Measurements from ENCODE around the gene NOL7. TPM values are rescaled to one million over a fixed set of nuclear protein-coding genes. Genes with fewer than 3 reads are reported as not detected.
A peak's percentile ranks its signal among the peaks of the same experiment; 100 is the strongest.

NOL7 gene
- total RNA-seq, 1 experiment from 2014 or later: 73.7 TPM

GRCh38 chr6:13615792-13616120 lies 621 bp downstream of the NOL7 start:
- Histone ChIP-seq H3K4me2 (ENCODE audit: low read length) (peak overlapping the region; percentile 76), H3K9me3 (ENCODE audit: control insufficient read depth in 1 of 2, insufficient read depth in 1 of 2, low read depth in 1 of 2, low read length in 2 of 2) (no peaks in the 10 kb centered on the region), H3K79me2 (ENCODE audit: insufficient read depth, low read length) (peaks cover 42% of the 10 kb centered on the region), H2AFZ (ENCODE audit: low read depth, low read length, poor library complexity, severe bottlenecking) (no peak overlapping the region), H4K20me1 (ENCODE audit: insufficient read depth) (peaks cover 7% of the 10 kb centered on the region; the same call in 1 of the 2 replicates), H3K9me2 (ENCODE audit: insufficient read depth) (no peaks in the 10 kb centered on the region), H3K4me3 (replicated peaks in 1 of 2; ENCODE audit: low read depth in 1 of 2, low read length in 2 of 2) (peak overlapping the region; percentile 94 to 98), H3K4me1 (ENCODE audit: control insufficient read depth in 1 of 2, insufficient read depth in 2 of 2, low read length in 2 of 2) (peaks cover 11 to 23% of the 10 kb centered on the region in 2 experiments; a peak in 3 of 4 replicates), H3K27ac (ENCODE audit: low read depth, low read length) (peak overlapping the region; percentile 71), H3K9ac (ENCODE audit: low read length) (peak overlapping the region; percentile 87), H3K36me3 (ENCODE audit: control insufficient read depth in 1 of 2, insufficient read depth in 2 of 2, low read length in 2 of 2) (peaks cover 36 to 37% of the 10 kb centered on the region in 2 experiments; a peak in 3 of 4 replicates), H3K27me3 (ENCODE audit: insufficient read depth, low read length) (no peaks in the 10 kb centered on the region)
- CTCF ChIA-PET: interaction anchor here (0.7 to 2.5 kb wide), 9 partner anchors 8 to 421 kb away, joined by 3 to 20 read pairs (median 4); partner anchors contain the start of gene SIRT5
- POLR2A ChIA-PET: interaction anchor here (0.8 to 1.6 kb wide), 6 partner anchors 9 to 287 kb away, joined by 3 to 5 read pairs (median 4); partner anchors contain the start of genes SIRT5 and TBC1D7
- RAD21 ChIA-PET (ENCODE audit: low non-redundant PET in 1 of 2, low total read pairs in 2 of 2, uncharacterized antibody in 2 of 2, unreplicated experiment in 2 of 2): no interaction called here
- intact Hi-C loops (cut with micrococcal nuclease): loop anchor here (2.0 kb wide), 1 partner anchor 41 kb away; the partner anchor contains the start of gene SIRT5
- ATAC-seq (peak; percentile 64), DNase-seq (ENCODE audit: low read depth, low spot score) (no peak)
- no TSS peak for BruUV-seq (replicated peaks)
- TF ChIP-seq ATF3 (IDR thresholded peaks at IDR 0.05) (no peak), TCF7L2 (IDR thresholded peaks at IDR 0.05; ENCODE audit: borderline replicate concordance, extremely low read depth, insufficient read depth, insufficient read length) (no peak), FOSL1 (IDR thresholded peaks at IDR 0.05; ENCODE audit: low read depth) (no peak), RAD21 (IDR thresholded peaks at IDR 0.05; ENCODE audit: low read depth) (no peak), POLR2A (IDR thresholded peaks at IDR 0.05; ENCODE audit: borderline replicate concordance, extremely low read depth, insufficient read depth, insufficient read length) (no peak), ZNF274 (IDR thresholded peaks at IDR 0.05; ENCODE audit: low read depth, low read length) (no peak), EZH2phosphoT487 (IDR thresholded peaks at IDR 0.05; ENCODE audit: borderline replicate concordance) (no peak)
- TF ChIP-seq, protein P1, sequence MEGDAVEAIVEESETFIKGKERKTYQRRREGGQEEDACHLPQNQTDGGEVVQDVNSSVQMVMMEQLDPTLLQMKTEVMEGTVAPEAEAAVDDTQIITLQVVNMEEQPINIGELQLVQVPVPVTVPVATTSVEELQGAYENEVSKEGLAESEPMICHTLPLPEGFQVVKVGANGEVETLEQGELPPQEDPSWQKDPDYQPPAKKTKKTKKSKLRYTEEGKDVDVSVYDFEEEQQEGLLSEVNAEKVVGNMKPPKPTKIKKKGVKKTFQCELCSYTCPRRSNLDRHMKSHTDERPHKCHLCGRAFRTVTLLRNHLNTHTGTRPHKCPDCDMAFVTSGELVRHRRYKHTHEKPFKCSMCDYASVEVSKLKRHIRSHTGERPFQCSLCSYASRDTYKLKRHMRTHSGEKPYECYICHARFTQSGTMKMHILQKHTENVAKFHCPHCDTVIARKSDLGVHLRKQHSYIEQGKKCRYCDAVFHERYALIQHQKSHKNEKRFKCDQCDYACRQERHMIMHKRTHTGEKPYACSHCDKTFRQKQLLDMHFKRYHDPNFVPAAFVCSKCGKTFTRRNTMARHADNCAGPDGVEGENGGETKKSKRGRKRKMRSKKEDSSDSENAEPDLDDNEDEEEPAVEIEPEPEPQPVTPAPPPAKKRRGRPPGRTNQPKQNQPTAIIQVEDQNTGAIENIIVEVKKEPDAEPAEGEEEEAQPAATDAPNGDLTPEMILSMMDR (IDR thresholded peaks at IDR 0.05 in 2 of 3, conservative IDR thresholded peaks at IDR 0.05 in 1 of 3; ENCODE audit: borderline replicate concordance in 1 of 3, insufficient read depth in 1 of 3, low read depth in 2 of 3, low read length in 2 of 3): no peak
- TF ChIP-seq, protein P2, sequence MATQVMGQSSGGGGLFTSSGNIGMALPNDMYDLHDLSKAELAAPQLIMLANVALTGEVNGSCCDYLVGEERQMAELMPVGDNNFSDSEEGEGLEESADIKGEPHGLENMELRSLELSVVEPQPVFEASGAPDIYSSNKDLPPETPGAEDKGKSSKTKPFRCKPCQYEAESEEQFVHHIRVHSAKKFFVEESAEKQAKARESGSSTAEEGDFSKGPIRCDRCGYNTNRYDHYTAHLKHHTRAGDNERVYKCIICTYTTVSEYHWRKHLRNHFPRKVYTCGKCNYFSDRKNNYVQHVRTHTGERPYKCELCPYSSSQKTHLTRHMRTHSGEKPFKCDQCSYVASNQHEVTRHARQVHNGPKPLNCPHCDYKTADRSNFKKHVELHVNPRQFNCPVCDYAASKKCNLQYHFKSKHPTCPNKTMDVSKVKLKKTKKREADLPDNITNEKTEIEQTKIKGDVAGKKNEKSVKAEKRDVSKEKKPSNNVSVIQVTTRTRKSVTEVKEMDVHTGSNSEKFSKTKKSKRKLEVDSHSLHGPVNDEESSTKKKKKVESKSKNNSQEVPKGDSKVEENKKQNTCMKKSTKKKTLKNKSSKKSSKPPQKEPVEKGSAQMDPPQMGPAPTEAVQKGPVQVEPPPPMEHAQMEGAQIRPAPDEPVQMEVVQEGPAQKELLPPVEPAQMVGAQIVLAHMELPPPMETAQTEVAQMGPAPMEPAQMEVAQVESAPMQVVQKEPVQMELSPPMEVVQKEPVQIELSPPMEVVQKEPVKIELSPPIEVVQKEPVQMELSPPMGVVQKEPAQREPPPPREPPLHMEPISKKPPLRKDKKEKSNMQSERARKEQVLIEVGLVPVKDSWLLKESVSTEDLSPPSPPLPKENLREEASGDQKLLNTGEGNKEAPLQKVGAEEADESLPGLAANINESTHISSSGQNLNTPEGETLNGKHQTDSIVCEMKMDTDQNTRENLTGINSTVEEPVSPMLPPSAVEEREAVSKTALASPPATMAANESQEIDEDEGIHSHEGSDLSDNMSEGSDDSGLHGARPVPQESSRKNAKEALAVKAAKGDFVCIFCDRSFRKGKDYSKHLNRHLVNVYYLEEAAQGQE (IDR thresholded peaks at IDR 0.05; ENCODE audit: low read depth): no peak
